ENCODE data around the gene LZTR1.

LZTR1 gene

DNA sequence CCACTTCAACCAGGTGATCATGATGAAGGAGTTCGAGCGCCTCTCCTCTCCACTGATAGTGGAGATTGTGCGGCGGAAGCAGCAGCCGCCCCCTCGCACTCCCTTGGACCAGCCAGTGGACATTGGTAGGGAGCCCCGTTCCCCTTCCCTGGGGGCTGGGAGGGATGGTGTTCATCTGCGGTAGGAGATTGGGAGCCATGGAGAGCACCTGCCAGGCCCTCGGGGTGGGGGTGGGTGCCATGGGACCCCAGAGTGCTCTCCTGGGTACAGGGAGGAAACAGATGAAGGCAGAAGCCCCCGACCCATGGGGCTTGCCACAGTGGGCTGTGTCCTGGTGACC, 12.8 kb downstream of the LZTR1 start:
- DNase-seq (ENCODE audit: low read depth), result no peak
- TF ChIP-seq, protein P1, sequence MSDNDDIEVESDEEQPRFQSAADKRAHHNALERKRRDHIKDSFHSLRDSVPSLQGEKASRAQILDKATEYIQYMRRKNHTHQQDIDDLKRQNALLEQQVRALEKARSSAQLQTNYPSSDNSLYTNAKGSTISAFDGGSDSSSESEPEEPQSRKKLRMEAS (IDR thresholded peaks at IDR 0.05; ENCODE audit: low read depth, low read length), result no peak
- TF ChIP-seq, protein P2, sequence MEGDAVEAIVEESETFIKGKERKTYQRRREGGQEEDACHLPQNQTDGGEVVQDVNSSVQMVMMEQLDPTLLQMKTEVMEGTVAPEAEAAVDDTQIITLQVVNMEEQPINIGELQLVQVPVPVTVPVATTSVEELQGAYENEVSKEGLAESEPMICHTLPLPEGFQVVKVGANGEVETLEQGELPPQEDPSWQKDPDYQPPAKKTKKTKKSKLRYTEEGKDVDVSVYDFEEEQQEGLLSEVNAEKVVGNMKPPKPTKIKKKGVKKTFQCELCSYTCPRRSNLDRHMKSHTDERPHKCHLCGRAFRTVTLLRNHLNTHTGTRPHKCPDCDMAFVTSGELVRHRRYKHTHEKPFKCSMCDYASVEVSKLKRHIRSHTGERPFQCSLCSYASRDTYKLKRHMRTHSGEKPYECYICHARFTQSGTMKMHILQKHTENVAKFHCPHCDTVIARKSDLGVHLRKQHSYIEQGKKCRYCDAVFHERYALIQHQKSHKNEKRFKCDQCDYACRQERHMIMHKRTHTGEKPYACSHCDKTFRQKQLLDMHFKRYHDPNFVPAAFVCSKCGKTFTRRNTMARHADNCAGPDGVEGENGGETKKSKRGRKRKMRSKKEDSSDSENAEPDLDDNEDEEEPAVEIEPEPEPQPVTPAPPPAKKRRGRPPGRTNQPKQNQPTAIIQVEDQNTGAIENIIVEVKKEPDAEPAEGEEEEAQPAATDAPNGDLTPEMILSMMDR (IDR thresholded peaks at IDR 0.05; ENCODE audit: low read depth, low read length), result no peak
- TF ChIP-seq POLR2A (IDR thresholded peaks at IDR 0.05; ENCODE audit: extremely low read depth, insufficient read length) (no peak), MYC (IDR thresholded peaks at IDR 0.05; ENCODE audit: low read depth, low read length) (no peak)
- no peak overlapping the region for H3K4me3 ChIP-seq (ENCODE audit: low read depth, low read length)

DNA sequence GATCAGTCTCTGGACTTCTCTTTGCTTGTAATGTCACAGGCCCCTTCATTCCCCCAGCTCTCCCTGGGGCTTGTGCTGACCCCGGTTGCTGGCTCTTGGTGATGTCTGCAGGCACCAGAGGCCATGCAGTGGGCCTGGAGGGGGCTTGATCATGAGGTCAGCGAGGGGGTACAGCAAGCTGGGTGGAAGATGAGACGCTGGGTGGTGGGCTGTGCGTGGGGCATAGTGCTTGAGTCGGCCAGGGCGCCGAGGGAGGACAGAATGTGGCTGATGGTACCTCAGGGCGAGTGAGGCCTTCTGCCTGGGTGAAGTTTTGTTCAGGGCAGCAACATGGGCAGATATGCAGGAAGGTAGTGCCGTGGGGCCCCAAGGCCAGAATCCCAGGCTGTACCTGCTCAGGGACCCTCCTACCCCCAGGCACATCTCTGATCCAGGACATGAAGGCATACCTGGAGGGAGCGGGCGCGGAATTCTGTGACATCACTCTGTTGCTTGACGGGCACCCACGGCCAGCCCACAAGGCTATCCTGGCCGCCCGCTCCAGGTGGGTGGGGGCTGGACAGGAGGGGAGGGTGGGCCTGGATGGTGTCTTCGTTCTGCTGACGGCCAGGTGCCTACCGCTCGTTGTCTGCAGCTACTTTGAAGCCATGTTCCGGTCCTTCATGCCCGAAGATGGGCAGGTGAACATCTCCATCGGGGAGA, 13.4 kb downstream of the LZTR1 start:
- TF ChIP-seq POLR2A (IDR thresholded peaks at IDR 0.05; ENCODE audit: extremely low read depth, insufficient read length) (no peak), MYC (IDR thresholded peaks at IDR 0.05; ENCODE audit: low read depth, low read length) (no peak)
- TF ChIP-seq, protein P2 (IDR thresholded peaks at IDR 0.05; ENCODE audit: low read depth, low read length), result no peak
- TF ChIP-seq, protein P1 (IDR thresholded peaks at IDR 0.05; ENCODE audit: low read depth, low read length), result no peak
- DNase-seq (ENCODE audit: low read depth), result no peak
- H3K4me3 ChIP-seq (ENCODE audit: low read depth, low read length), result no peak overlapping the region

DNA sequence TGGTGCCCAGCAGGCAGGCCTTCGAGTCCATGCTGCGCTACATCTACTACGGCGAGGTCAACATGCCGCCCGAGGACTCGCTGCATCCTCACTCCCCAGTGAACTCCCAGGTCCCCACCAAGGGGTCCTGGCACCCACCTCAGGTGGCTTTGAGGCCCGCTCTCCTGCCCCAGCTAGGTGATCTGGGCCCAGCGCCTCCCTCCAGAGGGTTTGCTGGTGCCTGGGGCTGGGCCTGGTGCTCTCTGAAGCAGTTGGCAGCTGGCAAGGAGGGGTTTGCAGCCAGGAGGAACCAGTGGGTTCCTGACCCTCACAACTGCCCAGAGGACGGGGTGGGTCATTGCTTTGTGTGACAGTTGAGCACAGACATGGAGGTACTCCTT, 13.9 kb downstream of the LZTR1 start:
- no peak for DNase-seq (ENCODE audit: low read depth)

DNA sequence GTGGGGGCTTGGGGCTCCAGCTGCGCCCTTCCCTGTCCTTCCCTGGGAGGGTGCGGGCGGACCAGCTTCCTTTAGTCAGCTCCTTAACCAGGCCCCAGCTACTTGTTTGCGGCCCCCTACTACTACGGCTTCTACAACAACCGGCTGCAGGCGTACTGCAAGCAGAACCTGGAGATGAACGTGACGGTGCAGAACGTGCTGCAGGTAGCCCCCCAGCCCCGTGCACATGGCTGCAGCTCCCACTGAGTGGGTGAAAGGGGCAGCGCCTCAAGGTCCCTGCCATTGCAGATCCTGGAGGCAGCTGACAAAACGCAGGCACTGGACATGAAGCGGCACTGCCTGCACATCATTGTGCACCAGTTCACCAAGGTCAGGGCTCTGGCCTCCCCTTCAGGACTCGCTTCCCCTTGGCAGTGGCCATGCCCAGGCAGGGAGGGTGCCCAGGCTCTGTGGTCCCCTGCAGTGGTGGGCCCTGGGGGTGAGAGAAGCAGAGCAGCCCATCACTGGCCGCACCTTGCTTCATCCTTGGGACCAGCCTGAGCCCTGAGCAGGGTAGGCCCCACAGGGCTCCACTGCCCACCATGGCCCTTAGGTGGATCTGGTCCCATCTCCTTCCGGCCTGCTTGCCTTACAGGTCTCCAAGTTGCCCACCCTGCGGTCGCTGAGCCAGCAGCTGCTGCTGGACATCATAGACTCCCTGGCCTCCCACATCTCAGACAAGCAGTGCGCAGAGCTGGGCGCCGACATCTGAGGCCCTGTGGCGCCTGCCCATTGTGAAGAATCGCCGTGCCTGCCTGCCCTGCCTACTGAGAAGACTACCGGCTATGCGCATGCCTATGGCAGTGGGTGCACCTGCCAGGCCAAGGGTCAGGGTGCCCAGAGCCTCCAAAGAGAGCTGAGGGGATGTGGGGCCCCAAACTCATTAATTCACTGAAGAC, 14.8 kb downstream of the LZTR1 start:
- DNase-seq (ENCODE audit: low read depth), result no peak
- no peak for TF ChIP-seq MYC (IDR thresholded peaks at IDR 0.05; ENCODE audit: low read depth, low read length)
- H3K4me3 ChIP-seq (ENCODE audit: low read depth, low read length), result no peak overlapping the region

More for the DNA sequence above, 13.9 kb downstream of the LZTR1 start:
- TF ChIP-seq, protein P2 (IDR thresholded peaks at IDR 0.05; ENCODE audit: low read depth, low read length), result no peak
- no peak for TF ChIP-seq MYC (IDR thresholded peaks at IDR 0.05; ENCODE audit: low read depth, low read length)
- TF ChIP-seq, protein P1 (IDR thresholded peaks at IDR 0.05; ENCODE audit: low read depth, low read length), result no peak
- TF ChIP-seq POLR2A (IDR thresholded peaks at IDR 0.05; ENCODE audit: extremely low read depth, insufficient read length), result no peak
- H3K4me3 ChIP-seq (ENCODE audit: low read depth, low read length), result no peak overlapping the region

DNA sequence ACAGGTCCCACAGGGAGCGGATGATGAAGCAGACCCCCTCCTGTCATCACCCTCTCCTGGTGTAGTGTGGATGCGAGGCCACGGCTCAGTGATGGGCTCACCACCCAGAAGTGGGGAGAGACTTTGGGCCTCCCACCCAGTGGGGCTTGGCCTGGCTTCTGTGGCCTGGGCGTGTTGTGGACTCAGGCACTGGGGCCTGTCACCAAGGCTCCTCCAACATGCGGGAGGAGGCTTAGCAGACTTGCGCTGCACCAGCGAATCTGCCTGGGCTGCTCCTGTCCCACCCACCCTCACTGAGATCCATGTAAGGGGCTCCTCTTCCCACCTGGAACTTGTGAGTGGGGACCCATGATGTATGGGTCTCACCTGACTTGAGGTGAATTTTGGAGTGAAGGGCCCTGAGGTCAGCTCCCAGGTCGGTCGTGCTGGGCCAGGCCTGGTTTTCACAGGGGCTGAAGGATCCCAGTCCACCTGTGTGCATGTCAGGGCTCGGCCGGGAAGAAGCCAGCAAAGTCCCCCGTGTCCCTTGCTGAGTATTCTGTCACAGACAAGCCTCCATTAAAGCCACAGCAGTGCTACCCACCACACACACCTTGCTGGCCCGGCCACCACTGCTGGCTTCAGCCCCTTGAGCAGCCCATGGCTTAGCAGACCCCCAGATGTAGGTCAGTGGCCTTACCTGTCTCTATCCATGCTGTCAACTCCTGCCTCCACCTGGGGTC, 15.6 kb downstream of the LZTR1 start:
- no peak for TF ChIP-seq POLR2A (IDR thresholded peaks at IDR 0.05; ENCODE audit: extremely low read depth, insufficient read length)
- TF ChIP-seq, protein P2 (IDR thresholded peaks at IDR 0.05; ENCODE audit: low read depth, low read length), result no peak
- no peak for TF ChIP-seq MYC (IDR thresholded peaks at IDR 0.05; ENCODE audit: low read depth, low read length)
- TF ChIP-seq, protein P1 (IDR thresholded peaks at IDR 0.05; ENCODE audit: low read depth, low read length), result no peak
- no peak for DNase-seq (ENCODE audit: low read depth)
- no peak overlapping the region for H3K4me3 ChIP-seq (ENCODE audit: low read depth, low read length)

Data from NB4 (cell line).